K562 (cell line): ENCODE data around the gene C11orf98. TPM values are rescaled to one million over a fixed set of nuclear protein-coding genes. Genes with fewer than 3 reads are reported as not detected.
A peak's percentile ranks its signal among the peaks of the same experiment; 100 is the strongest.

ENCODE experiments used
- CBFB ChIP-seq: sonication (generic); formaldehyde crosslinking; IDR thresholded peaks from 2 replicates; pipeline ENCODE4 v1.4.0; 2020; ENCODE audit warnings: mild to moderate bottlenecking, missing genetic modification reagents
- CC2D1A ChIP-seq: fragments of 450-650 bp; IDR thresholded peaks from 2 replicates; pipeline ENCODE4 v1.6.1; 2017; ENCODE audit warnings: mild to moderate bottlenecking
- ELF2 ChIP-seq: fragments of 250-450 bp; sonication (Bioruptor Pico); IDR thresholded peaks from 2 replicates; pipeline ENCODE4 v1.5.0; 2021; ENCODE audit warnings: mild to moderate bottlenecking
- FOXA1 ChIP-seq: fragments of 450-650 bp; IDR thresholded peaks from 2 replicates; pipeline ENCODE4 v1.6.1; 2016; ENCODE audit warnings: mild to moderate bottlenecking, borderline replicate concordance
- FOXJ2 ChIP-seq: fragments of 200-800 bp; sonication (Bioruptor generic); IDR thresholded peaks from 2 replicates; pipeline ENCODE4 v1.6.1; 2016; ENCODE audit warnings: missing genetic modification characterization, missing compliant biosample characterization
- FOXK2 ChIP-seq, 2 experiments: fragments of 450-650 bp; IDR thresholded peaks in 1 of 2; conservative IDR thresholded peaks in 1 of 2; 2 replicates each; pipeline ENCODE4 v1.6.1; 2016; ENCODE audit warnings: low read depth in 2 of 2, mild to moderate bottlenecking in 1 of 2
- IFI16 ChIP-seq: fragments of 250-450 bp; sonication (Bioruptor Pico); IDR thresholded peaks from 2 replicates; pipeline ENCODE4 v2.1.2; 2022; ENCODE audit warnings: mild to moderate bottlenecking, inconsistent platforms
- MAFK ChIP-seq: IDR thresholded peaks from 2 replicates; pipeline ENCODE4 v1.6.1; 2011; ENCODE audit warnings: low read length, improper control_type of control experiment
- NCOA4 ChIP-seq: fragments of 450-650 bp; IDR thresholded peaks from 2 replicates; pipeline ENCODE4 v1.6.1; 2018; ENCODE audit warnings: mild to moderate bottlenecking; ENCODE audit not compliant: partially characterized antibody
- NEUROD1 ChIP-seq: fragments of 150-350 bp; IDR thresholded peaks from 2 replicates; pipeline ENCODE4 v1.6.1; 2014; ENCODE audit warnings: borderline replicate concordance, low read length, low read depth; ENCODE audit not compliant: partially characterized antibody
- PHF20 ChIP-seq: fragments of 450-650 bp; IDR thresholded peaks from 2 replicates; pipeline ENCODE4 v1.6.1; 2018; ENCODE audit not compliant: partially characterized antibody
- PHF21A ChIP-seq: fragments of 450-650 bp; IDR thresholded peaks from 2 replicates; pipeline ENCODE4 v1.6.1; 2017; ENCODE audit warnings: low read depth, borderline replicate concordance
- PTTG1 ChIP-seq: fragments of 450-650 bp; IDR thresholded peaks from 2 replicates; pipeline ENCODE4 v1.6.1; 2016; ENCODE audit warnings: low read depth, mild to moderate bottlenecking, missing genetic modification characterization, missing compliant biosample characterization
- RHOXF2B ChIP-seq: fragments of 250-450 bp; sonication (Bioruptor Pico); conservative IDR thresholded peaks from 2 replicates; pipeline ENCODE4 v1.5.1; 2021
- SP1 ChIP-seq: sonication (generic); formaldehyde crosslinking; IDR thresholded peaks from 2 replicates; pipeline ENCODE4 v1.8.1; 2022; ENCODE audit warnings: mild to moderate bottlenecking, missing genetic modification reagents
- TRIM25 ChIP-seq: fragments of 450-650 bp; IDR thresholded peaks from 2 replicates; pipeline ENCODE4 v1.7.0; 2016; ENCODE audit warnings: borderline replicate concordance
- USF1 ChIP-seq: sonication (generic); formaldehyde crosslinking; IDR thresholded peaks from 2 replicates; pipeline ENCODE4 v1.9.0; 2022; ENCODE audit warnings: mild to moderate bottlenecking, missing genetic modification reagents
- ZNF589 ChIP-seq: fragments of 200-800 bp; sonication (Bioruptor generic); IDR thresholded peaks from 2 replicates; pipeline ENCODE4 v1.6.1; 2016; ENCODE audit warnings: low read depth, missing genetic modification characterization, missing compliant biosample characterization
- ZNF76 ChIP-seq: fragments of 250-450 bp; sonication (Bioruptor Pico); IDR thresholded peaks from 2 replicates; pipeline ENCODE4 v1.4.0; 2020; ENCODE audit warnings: mild to moderate bottlenecking, moderate library complexity, borderline replicate concordance
- polyA plus RNA-seq, 8 experiments: library from polyadenylated mRNA; depleted of rRNA in 4 of 8; stranded (reverse) in 5 of 8; unstranded in 3 of 8; fragments of >200 nt; fragmentation: Nextera tagmentation in 2 of 8; fragmentation: Illumina TruSeq in 1 of 8; extraction: Ambion mirVana in 2 of 8; extraction: Trizol in 1 of 8; gene quantifications; 2 replicates each; pipeline versions ENCODE4 v1.2.1 to v1.2.3, GENCODE V29; 2011 to 2014; ENCODE audit warnings: inconsistent platforms in 1 of 8, missing spikeins in 1 of 8
- total RNA-seq, 7 experiments: library from RNA; depleted of rRNA in 6 of 7; stranded (reverse); fragments of >200 nt in 6 of 7; fragmentation: Illumina TruSeq in 2 of 7; extraction: Trizol in 2 of 7; gene quantifications; 2 replicates each; pipeline versions ENCODE4 v1.2.1 to v1.2.3, GENCODE V29; 2011 to 2021; ENCODE audit warnings: low replicate concordance in 1 of 7
- TF ChIP-seq, protein P1 (sequence below): fragments of 450-650 bp; IDR thresholded peaks from 2 replicates; pipeline ENCODE4 v1.7.1; 2018; ENCODE audit warnings: mild to moderate bottlenecking, low read depth; ENCODE audit not compliant: partially characterized antibody
- TF ChIP-seq, protein P2 (sequence below): sonication (generic); formaldehyde crosslinking; IDR thresholded peaks from 2 replicates; pipeline ENCODE4 v1.8.1; 2023; ENCODE audit warnings: mild to moderate bottlenecking, missing genetic modification reagents

C11orf98 gene
- total and polyA plus RNA-seq, 9 of the 15 experiments (the other 6 are each of a cell fraction or from before 2014, with no cell fraction given): 103 to 352 (median 218) TPM

GRCh38 chr11:62621567-62622470 is 43.2 kb downstream of the C11orf98 start, which contains the start of gene B3GAT3 (continued):
- no peak for TF ChIP-seq PTTG1 (tag)
- no peak for TF ChIP-seq NCOA4
- no peak for TF ChIP-seq IFI16 (CRISPR knock-in tag)
- TF ChIP-seq MAFK: no peak
- TF ChIP-seq RHOXF2B (CRISPR knock-in tag): no peak
- TF ChIP-seq USF1 (CRISPR knock-in tag): peak; percentile 90
- TF ChIP-seq TRIM25: no peak
- no peak for TF ChIP-seq ZNF76 (CRISPR knock-in tag)
- TF ChIP-seq NEUROD1: peak; percentile 73
- TF ChIP-seq, protein P1, sequence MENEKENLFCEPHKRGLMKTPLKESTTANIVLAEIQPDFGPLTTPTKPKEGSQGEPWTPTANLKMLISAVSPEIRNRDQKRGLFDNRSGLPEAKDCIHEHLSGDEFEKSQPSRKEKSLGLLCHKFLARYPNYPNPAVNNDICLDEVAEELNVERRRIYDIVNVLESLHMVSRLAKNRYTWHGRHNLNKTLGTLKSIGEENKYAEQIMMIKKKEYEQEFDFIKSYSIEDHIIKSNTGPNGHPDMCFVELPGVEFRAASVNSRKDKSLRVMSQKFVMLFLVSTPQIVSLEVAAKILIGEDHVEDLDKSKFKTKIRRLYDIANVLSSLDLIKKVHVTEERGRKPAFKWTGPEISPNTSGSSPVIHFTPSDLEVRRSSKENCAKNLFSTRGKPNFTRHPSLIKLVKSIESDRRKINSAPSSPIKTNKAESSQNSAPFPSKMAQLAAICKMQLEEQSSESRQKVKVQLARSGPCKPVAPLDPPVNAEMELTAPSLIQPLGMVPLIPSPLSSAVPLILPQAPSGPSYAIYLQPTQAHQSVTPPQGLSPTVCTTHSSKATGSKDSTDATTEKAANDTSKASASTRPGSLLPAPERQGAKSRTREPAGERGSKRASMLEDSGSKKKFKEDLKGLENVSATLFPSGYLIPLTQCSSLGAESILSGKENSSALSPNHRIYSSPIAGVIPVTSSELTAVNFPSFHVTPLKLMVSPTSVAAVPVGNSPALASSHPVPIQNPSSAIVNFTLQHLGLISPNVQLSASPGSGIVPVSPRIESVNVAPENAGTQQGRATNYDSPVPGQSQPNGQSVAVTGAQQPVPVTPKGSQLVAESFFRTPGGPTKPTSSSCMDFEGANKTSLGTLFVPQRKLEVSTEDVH: peak; percentile 96
- TF ChIP-seq, protein P2, sequence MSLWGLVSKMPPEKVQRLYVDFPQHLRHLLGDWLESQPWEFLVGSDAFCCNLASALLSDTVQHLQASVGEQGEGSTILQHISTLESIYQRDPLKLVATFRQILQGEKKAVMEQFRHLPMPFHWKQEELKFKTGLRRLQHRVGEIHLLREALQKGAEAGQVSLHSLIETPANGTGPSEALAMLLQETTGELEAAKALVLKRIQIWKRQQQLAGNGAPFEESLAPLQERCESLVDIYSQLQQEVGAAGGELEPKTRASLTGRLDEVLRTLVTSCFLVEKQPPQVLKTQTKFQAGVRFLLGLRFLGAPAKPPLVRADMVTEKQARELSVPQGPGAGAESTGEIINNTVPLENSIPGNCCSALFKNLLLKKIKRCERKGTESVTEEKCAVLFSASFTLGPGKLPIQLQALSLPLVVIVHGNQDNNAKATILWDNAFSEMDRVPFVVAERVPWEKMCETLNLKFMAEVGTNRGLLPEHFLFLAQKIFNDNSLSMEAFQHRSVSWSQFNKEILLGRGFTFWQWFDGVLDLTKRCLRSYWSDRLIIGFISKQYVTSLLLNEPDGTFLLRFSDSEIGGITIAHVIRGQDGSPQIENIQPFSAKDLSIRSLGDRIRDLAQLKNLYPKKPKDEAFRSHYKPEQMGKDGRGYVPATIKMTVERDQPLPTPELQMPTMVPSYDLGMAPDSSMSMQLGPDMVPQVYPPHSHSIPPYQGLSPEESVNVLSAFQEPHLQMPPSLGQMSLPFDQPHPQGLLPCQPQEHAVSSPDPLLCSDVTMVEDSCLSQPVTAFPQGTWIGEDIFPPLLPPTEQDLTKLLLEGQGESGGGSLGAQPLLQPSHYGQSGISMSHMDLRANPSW: no peak
- TF ChIP-seq PHF21A: no peak
- TF ChIP-seq SP1: peak; percentile 88
- no peak for TF ChIP-seq CBFB
- no peak for TF ChIP-seq ZNF589 (CRISPR knock-in tag)
- no peak for TF ChIP-seq FOXJ2 (tag)
- TF ChIP-seq FOXK2 (conservative IDR thresholded peaks at IDR 0.05 in 1 of 2, IDR thresholded peaks at IDR 0.05 in 1 of 2; ENCODE audit: low read depth in 2 of 2): peak; percentile 67 to 69; a peak in 3 of 4 replicates
- TF ChIP-seq FOXA1: no peak
- peak; percentile 86 for TF ChIP-seq PHF20
- TF ChIP-seq CC2D1A: no peak
- TF ChIP-seq ELF2 (CRISPR knock-in tag): peak; percentile 75
